Dermis microvascular lymphatic vessel endothelial cell (primary cell): Measurements from ENCODE around the gene FAM168A. TPM values are rescaled to one million over a fixed set of nuclear protein-coding genes. Genes with fewer than 3 reads are reported as not detected.
"Not testable (repeated sequence)": the region's sequence is repeated elsewhere in the genome, so short reads cannot be mapped to it uniquely, and the experiment has no call there.

ENCODE experiments used
- DNase-seq, 2 donors: peaks; one replicate each; pipeline versions ENCODE4 v3.0.0 to v3.0.0-alpha.2; 2010; ENCODE audit warnings: low read depth in 2 of 2
- total RNA-seq: library from RNA; depleted of rRNA; stranded (reverse); fragments of >200 nt; gene quantifications from 2 replicates; pipeline ENCODE4 v1.2.1, GENCODE V29; 2014

FAM168A gene
- total RNA-seq, 1 donor from 2014 or later = 8.0 TPM

GRCh38 chr11:73470036-73470612, 127.8 kb downstream of the FAM168A start:
- DNase-seq = not testable (repeated sequence)

- DNase-seq = peak; percentile 80 to 84
Observed at GRCh38 chr11:73469401-73469800, 128.5 kb downstream of the FAM168A start.

- DNase-seq = no peak
Observed at GRCh38 chr11:73468590-73469161, 129.2 kb downstream of the FAM168A start.

- DNase-seq = no peak
Observed at GRCh38 chr11:73467505-73467904, 130.4 kb downstream of the FAM168A start.

- no peak for DNase-seq
Observed at GRCh38 chr11:73466643-73467042, 131.3 kb downstream of the FAM168A start.

- no peak for DNase-seq
Observed at GRCh38 chr11:73465871-73466270, 132.0 kb downstream of the FAM168A start.

GRCh38 chr11:73465023-73465675, 132.8 kb downstream of the FAM168A start:
- DNase-seq = no peak

- DNase-seq = no peak
Observed at GRCh38 chr11:73464347-73464746, 133.6 kb downstream of the FAM168A start.

GRCh38 chr11:73463359-73463758, 134.6 kb downstream of the FAM168A start:
- DNase-seq = no peak

- peak; percentile 28 to 58 for DNase-seq
Observed at GRCh38 chr11:73461964-73462363, 135.9 kb downstream of the FAM168A start.

- no peak for DNase-seq
Observed at GRCh38 chr11:73461335-73461840, 136.5 kb downstream of the FAM168A start.

GRCh38 chr11:73458201-73458600, 139.7 kb downstream of the FAM168A start:
- DNase-seq = no peak

- DNase-seq = no peak
Observed at GRCh38 chr11:73454987-73455386, 142.9 kb downstream of the FAM168A start.

GRCh38 chr11:73453562-73453961, 144.3 kb downstream of the FAM168A start:
- DNase-seq = no peak

- DNase-seq = no peak
Observed at GRCh38 chr11:73452726-73453125, 145.2 kb downstream of the FAM168A start.

- no peak for DNase-seq
Observed at GRCh38 chr11:73451896-73452295, 146.0 kb downstream of the FAM168A start.

GRCh38 chr11:73446766-73447165, 151.1 kb downstream of the FAM168A start:
- no peak for DNase-seq

GRCh38 chr11:73445980-73446379, 151.9 kb downstream of the FAM168A start:
- DNase-seq = no peak

- DNase-seq = no peak
Observed at GRCh38 chr11:73439002-73439843, 158.7 kb downstream of the FAM168A start.

GRCh38 chr11:73436859-73437258, 161.1 kb downstream of the FAM168A start:
- DNase-seq = not testable (repeated sequence)

GRCh38 chr11:73431396-73431795, 166.5 kb downstream of the FAM168A start:
- no peak for DNase-seq

- DNase-seq = no peak
Observed at GRCh38 chr11:73430326-73430725, 167.6 kb downstream of the FAM168A start.
